Neuronal stem cell (in vitro differentiated cells): ENCODE data around the gene STK40.

Experiments used
- DNase-seq: peaks from one replicate; pipeline ENCODE4 v3.0.0-alpha.2; 2013; ENCODE audit warnings: low spot score
- H2AFZ ChIP-seq: one replicate; pipeline ENCODE4 v1.6.1; 2013; ENCODE audit warnings: mild to moderate bottlenecking, low read length, inconsistent platforms
- H2AK5ac ChIP-seq: 2 replicates; pipeline ENCODE4 v1.6.1; 2013; ENCODE audit warnings: low read depth, mild to moderate bottlenecking, inconsistent platforms, low read length, moderate library complexity, mixed read lengths
- H2BK120ac ChIP-seq: 2 replicates; pipeline ENCODE4 v1.6.1; 2013; ENCODE audit warnings: low read depth, mild to moderate bottlenecking, inconsistent platforms, low read length, moderate library complexity, mixed read lengths
- H2BK12ac ChIP-seq: one replicate; pipeline ENCODE4 v1.6.1; 2013; ENCODE audit warnings: low read length, inconsistent platforms
- H2BK15ac ChIP-seq: 2 replicates; pipeline ENCODE4 v1.6.1; 2013; ENCODE audit warnings: mild to moderate bottlenecking, low read length, inconsistent platforms, mixed read lengths
- H2BK5ac ChIP-seq: one replicate; pipeline ENCODE4 v1.6.1; 2013; ENCODE audit warnings: inconsistent platforms, mild to moderate bottlenecking, low read length, moderate library complexity
- H3K14ac ChIP-seq: one replicate; pipeline ENCODE4 v1.6.1; 2013; ENCODE audit warnings: low read length, inconsistent platforms
- H3K18ac ChIP-seq: 2 replicates; pipeline ENCODE4 v1.6.1; 2013; ENCODE audit warnings: low read length, inconsistent platforms
- H3K23ac ChIP-seq: 2 replicates; pipeline ENCODE4 v1.6.1; 2013; ENCODE audit warnings: low read depth, mild to moderate bottlenecking, mixed read lengths, low read length, inconsistent platforms; ENCODE audit not compliant: poor library complexity
- H3K27ac ChIP-seq: replicated peaks from 3 replicates; pipeline ENCODE4 v1.5.1; 2013; ENCODE audit warnings: low read length, inconsistent platforms
- H3K27me3 ChIP-seq, 3 experiments: 2 replicates each; pipeline ENCODE4 v1.6.1; 2013; ENCODE audit warnings: low read length in 3 of 3, mild to moderate bottlenecking in 2 of 3, inconsistent platforms in 1 of 3, low read depth in 1 of 3, mixed read lengths in 1 of 3, moderate library complexity in 1 of 3; ENCODE audit not compliant: control insufficient read depth in 3 of 3, insufficient read depth in 3 of 3
- H3K36me3 ChIP-seq, 2 donors: replicated peaks in 1 of 2; 2 replicates each; pipeline ENCODE4 v1.6.1; 2013; ENCODE audit warnings: low read length in 2 of 2; ENCODE audit not compliant: control insufficient read depth in 2 of 2, insufficient read depth in 2 of 2
- H3K4ac ChIP-seq: 2 replicates; pipeline ENCODE4 v1.6.1; 2013; ENCODE audit warnings: inconsistent platforms, mild to moderate bottlenecking, low read length, moderate library complexity
- H3K4me1 ChIP-seq, 2 donors: 1 replicate in 1 of 2; 2 replicates in 1 of 2; pipeline ENCODE4 v1.6.1; 2013; ENCODE audit warnings: low read length in 2 of 2, low read depth in 1 of 2; ENCODE audit not compliant: control insufficient read depth in 2 of 2, insufficient read depth in 1 of 2
- H3K4me2 ChIP-seq: one replicate; pipeline ENCODE4 v1.6.1; 2013; ENCODE audit warnings: mild to moderate bottlenecking, low read length, inconsistent platforms; ENCODE audit not compliant: insufficient read depth, poor library complexity, severe bottlenecking
- H3K4me3 ChIP-seq, 2 donors: 2 replicates each; pipeline ENCODE4 v1.5.1; 2013; ENCODE audit warnings: low read length in 2 of 2, mild to moderate bottlenecking in 2 of 2, inconsistent platforms in 1 of 2, moderate library complexity in 1 of 2
- H3K79me1 ChIP-seq: one replicate; pipeline ENCODE4 v1.6.1; 2013; ENCODE audit warnings: low read depth, mild to moderate bottlenecking, inconsistent platforms, low read length, moderate library complexity
- H3K9ac ChIP-seq: one replicate; pipeline ENCODE4 v1.6.1; 2013; ENCODE audit warnings: mild to moderate bottlenecking, low read depth, low read length, inconsistent platforms; ENCODE audit not compliant: poor library complexity
- H3K9me3 ChIP-seq, 2 donors: replicated peaks in 1 of 2; 2 replicates each; pipeline versions ENCODE3 to v1.6.1; 2013; ENCODE audit warnings: low read length in 2 of 2, mild to moderate bottlenecking in 2 of 2, inconsistent platforms in 1 of 2, low read depth in 1 of 2, mixed read lengths in 1 of 2, moderate library complexity in 1 of 2; ENCODE audit not compliant: control insufficient read depth in 2 of 2, insufficient read depth in 1 of 2
- H4K8ac ChIP-seq: one replicate; pipeline ENCODE4 v1.6.1; 2013; ENCODE audit warnings: low read depth, mild to moderate bottlenecking, inconsistent platforms, low read length, moderate library complexity
- H4K91ac ChIP-seq: one replicate; pipeline ENCODE4 v1.6.1; 2013; ENCODE audit warnings: low read length, low read depth, mild to moderate bottlenecking, inconsistent platforms; ENCODE audit not compliant: poor library complexity
- WGBS, 2 donors: extraction: QIAGEN DNeasy Blood & Tissue Kit; methylation state at CpG; one replicate each; pipeline ENCODE4 v1.1.7; 2013; ENCODE audit warnings: missing lambda C conversion rate in 2 of 2, mixed read lengths in 1 of 2; ENCODE audit not compliant: insufficient read length in 2 of 2, insufficient replicate concordance in 1 of 2; ENCODE audit errors: extremely low coverage in 2 of 2; 5-methylcytosine and 5-hydroxymethylcytosine counted together

STK40 gene

GRCh38 chr1:36304970-36305914, 80.5 kb downstream of the STK40 start:
- H2AFZ ChIP-seq: no peak overlapping the region
- H4K8ac ChIP-seq: no peak overlapping the region
- no peak overlapping the region for H2BK15ac ChIP-seq
- no peak overlapping the region for H3K18ac ChIP-seq
- no peak overlapping the region for H2BK12ac ChIP-seq
- DNase-seq: no peak
- peak overlapping the region; percentile 35 for H3K27ac ChIP-seq
- peak overlapping the region; percentile 91 for H2AK5ac ChIP-seq
- no peaks in the 10 kb centered on the region for H3K79me1 ChIP-seq
- H2BK120ac ChIP-seq: peak overlapping the region; percentile 43
- no peak overlapping the region for H3K14ac ChIP-seq
- no peak overlapping the region for H4K91ac ChIP-seq
- no CpG with 5 or more reads among the region's 10 CpGs for WGBS, 2 donors
- no peaks in the 10 kb centered on the region for H3K27me3 ChIP-seq
- peak overlapping the region; percentile 14 for H3K4me2 ChIP-seq
- no peak overlapping the region for H3K4ac ChIP-seq
- peaks cover 5 to 15% of the 10 kb centered on the region in 2 donors for H3K4me1 ChIP-seq
- no peak overlapping the region for H3K9ac ChIP-seq
- H3K4me3 ChIP-seq: no peak overlapping the region
- peak overlapping the region; percentile 96 for H3K23ac ChIP-seq
- peak overlapping the region; percentile 87 for H2BK5ac ChIP-seq
- H3K36me3 ChIP-seq: peaks cover 31 to 90% of the 10 kb centered on the region in 2 donors
- H3K9me3 ChIP-seq: no peaks in the 10 kb centered on the region

- H2AFZ ChIP-seq: no peak overlapping the region
- no peak overlapping the region for H2BK15ac ChIP-seq
- no peaks in the 10 kb centered on the region for H3K79me1 ChIP-seq
- H3K18ac ChIP-seq: no peak overlapping the region
- H3K27me3 ChIP-seq: no peaks in the 10 kb centered on the region
- H3K4ac ChIP-seq: no peak overlapping the region
- no peak overlapping the region for H2BK12ac ChIP-seq
- H3K36me3 ChIP-seq: peaks cover 33 to 94% of the 10 kb centered on the region in 2 donors
- no peak overlapping the region for H3K27ac ChIP-seq
- H4K8ac ChIP-seq: no peak overlapping the region
- no peak overlapping the region for H3K4me2 ChIP-seq
- peak overlapping the region; percentile 3 for H3K9ac ChIP-seq
- DNase-seq: no peak
- H3K9me3 ChIP-seq: no peaks in the 10 kb centered on the region
- H3K23ac ChIP-seq: no peak overlapping the region
- H3K4me3 ChIP-seq: no peak overlapping the region
- WGBS, 2 donors: no CpG with 5 or more reads among the region's 7 CpGs
- no peak overlapping the region for H2BK120ac ChIP-seq
- no peak overlapping the region for H4K91ac ChIP-seq
- H2BK5ac ChIP-seq: no peak overlapping the region
- H3K14ac ChIP-seq: no peak overlapping the region
- no peak overlapping the region for H2AK5ac ChIP-seq
- H3K4me1 ChIP-seq: peaks cover 5 to 15% of the 10 kb centered on the region in 2 donors
These were observed 81.2 kb downstream of the STK40 start for GRCh38 chr1:36304521-36304920.

- Histone ChIP-seq H2AFZ (no peak overlapping the region), H3K4me1 (peaks cover 5 to 15% of the 10 kb centered on the region in 2 donors), H3K27me3 (no peaks in the 10 kb centered on the region), H2AK5ac (no peak overlapping the region), H2BK15ac (no peak overlapping the region), H3K36me3 (peaks cover 35 to 93% of the 10 kb centered on the region in 2 donors), H3K14ac (no peak overlapping the region), H3K9ac (no peak overlapping the region), H4K91ac (no peak overlapping the region), H3K23ac (no peak overlapping the region), H2BK5ac (no peak overlapping the region), H3K4me2 (no peak overlapping the region), H3K4me3 (no peak overlapping the region), H3K9me3 (no peaks in the 10 kb centered on the region), H3K27ac (no peak overlapping the region), H4K8ac (no peak overlapping the region), H2BK120ac (no peak overlapping the region), H3K79me1 (no peaks in the 10 kb centered on the region), H2BK12ac (no peak overlapping the region), H3K4ac (no peak overlapping the region), H3K18ac (no peak overlapping the region)
- no CpG with 5 or more reads among the region's 23 CpGs for WGBS, 2 donors
- DNase-seq: no peak
These were observed 81.9 kb downstream of the STK40 start for GRCh38 chr1:36303650-36304360.

- Histone ChIP-seq H3K79me1 (no peaks in the 10 kb centered on the region), H3K27me3 (no peaks in the 10 kb centered on the region), H3K9ac (no peak overlapping the region), H3K4me1 (peaks cover 5 to 15% of the 10 kb centered on the region in 2 donors), H3K23ac (no peak overlapping the region), H3K4ac (no peak overlapping the region), H2BK15ac (no peak overlapping the region), H2BK5ac (no peak overlapping the region), H3K4me3 (no peak overlapping the region), H2BK12ac (no peak overlapping the region), H4K8ac (no peak overlapping the region), H3K9me3 (no peaks in the 10 kb centered on the region), H3K14ac (no peak overlapping the region), H3K27ac (no peak overlapping the region), H2BK120ac (no peak overlapping the region), H2AFZ (no peak overlapping the region), H3K18ac (no peak overlapping the region), H3K4me2 (no peak overlapping the region), H4K91ac (no peak overlapping the region), H2AK5ac (no peak overlapping the region), H3K36me3 (peaks cover 38 to 93% of the 10 kb centered on the region in 2 donors)
- no peak for DNase-seq
- WGBS, 2 donors: no CpG with 5 or more reads among the region's 5 CpGs
These were observed 82.5 kb downstream of the STK40 start for GRCh38 chr1:36303244-36303643.
